ENCODE data around the gene HCRT. TPM values are rescaled to one million over a fixed set of nuclear protein-coding genes. Genes with fewer than 3 reads are reported as not detected.
"Not testable (repeated sequence)": the region's sequence is repeated elsewhere in the genome, so short reads cannot be mapped to it uniquely, and the experiment has no call there.

The HCRT gene
- total RNA-seq, 2 experiments from 2014 or later: not detected

DNA sequence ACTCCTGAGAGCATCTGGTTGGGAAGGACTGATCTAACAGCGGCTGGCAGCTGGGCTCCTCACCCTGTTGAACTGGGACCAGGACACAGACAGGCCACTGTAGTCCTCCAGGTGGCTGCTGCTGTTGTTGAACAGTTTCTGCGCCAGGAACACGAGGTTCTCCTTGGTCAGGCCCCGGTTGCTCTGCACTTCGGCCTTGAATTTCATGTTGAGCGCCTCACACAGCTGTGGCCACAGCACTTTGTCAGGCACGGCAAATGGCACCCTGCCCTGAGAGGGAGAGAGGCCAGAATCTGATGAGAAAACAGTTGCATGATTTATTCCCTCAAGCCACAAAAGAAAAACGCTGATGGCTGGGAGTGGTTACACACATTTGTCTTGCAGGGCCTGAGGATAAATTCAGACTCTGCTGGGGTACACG, 26.7 kb upstream of the HCRT start:
- H3K36me3 Mint-ChIP-seq (ENCODE audit: low read depth): peaks cover 40% of the 10 kb centered on the region
- CTCF ChIA-PET: interaction anchor here (0.7 to 1.0 kb wide), 3 partner anchors 11 to 58 kb away, joined by 3 to 7 read pairs (median 4); no protein-coding TSS in a partner anchor
- H3K9me3 Mint-ChIP-seq; H3K27me3 Mint-ChIP-seq (ENCODE audit: low read depth); intact Hi-C loops (cut with micrococcal nuclease); DNase-seq; H3K27ac Mint-ChIP-seq; H3K4me1 Mint-ChIP-seq (ENCODE audit: low read depth); H3K4me3 Mint-ChIP-seq: not testable (repeated sequence)

DNA sequence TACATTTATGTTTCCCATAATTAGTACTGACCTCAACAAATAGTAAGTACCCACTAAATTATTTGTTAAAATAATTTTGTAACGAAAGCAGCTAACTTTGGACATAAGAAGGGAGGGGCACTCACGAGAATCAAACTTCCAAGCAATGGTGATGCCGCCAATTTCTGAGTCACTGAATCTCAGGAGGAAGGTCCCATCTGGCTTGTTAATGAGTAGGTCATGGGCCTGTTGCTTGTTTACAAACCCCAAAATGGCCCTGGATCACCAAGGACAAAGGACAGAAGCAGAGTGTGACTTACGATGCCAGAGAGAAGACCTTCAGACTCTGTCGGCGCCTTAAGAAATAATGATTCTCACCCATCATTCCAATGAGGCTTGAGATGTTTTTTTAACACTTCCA, 24.8 kb upstream of the HCRT start:
- H3K27ac Mint-ChIP-seq: no peak overlapping the region
- no peaks in the 10 kb centered on the region for H3K27me3 Mint-ChIP-seq (ENCODE audit: low read depth)
- intact Hi-C loops (cut with micrococcal nuclease): no loop called here
- CTCF ChIA-PET: no interaction called here
- no peaks in the 10 kb centered on the region for H3K4me1 Mint-ChIP-seq (ENCODE audit: low read depth)
- no peaks in the 10 kb centered on the region for H3K9me3 Mint-ChIP-seq
- H3K4me3 Mint-ChIP-seq: no peak overlapping the region
- no peak for DNase-seq
- peaks cover 36% of the 10 kb centered on the region for H3K36me3 Mint-ChIP-seq (ENCODE audit: low read depth)

DNA sequence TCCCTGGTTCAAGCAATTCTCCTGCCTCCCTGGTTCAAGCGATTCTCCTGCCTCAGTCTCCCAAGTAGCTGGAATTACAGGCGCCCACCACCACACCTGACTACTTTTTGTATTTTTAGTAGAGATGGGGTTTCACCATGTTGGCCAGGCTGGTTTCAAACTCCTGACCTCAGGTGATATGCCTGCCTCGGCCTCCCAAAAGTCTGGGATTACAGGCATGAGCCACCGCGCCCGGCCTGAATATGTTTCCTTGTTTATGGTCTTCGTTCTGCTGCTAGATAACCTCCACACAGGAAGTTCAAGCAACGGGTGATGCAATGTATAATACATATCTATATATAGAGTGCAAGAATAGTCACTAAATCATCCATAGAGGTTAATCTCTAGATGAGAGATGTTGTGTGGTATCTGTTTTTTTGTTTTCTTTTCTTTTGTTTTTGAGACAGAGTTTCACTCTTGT, 20.9 kb upstream of the HCRT start:
- H3K9me3 Mint-ChIP-seq; H3K27me3 Mint-ChIP-seq (ENCODE audit: low read depth); intact Hi-C loops (cut with micrococcal nuclease); H3K4me3 Mint-ChIP-seq; CTCF ChIA-PET; DNase-seq; H3K4me1 Mint-ChIP-seq (ENCODE audit: low read depth): not testable (repeated sequence)
- Mint-ChIP-seq H3K36me3 (ENCODE audit: low read depth) (peaks cover 42% of the 10 kb centered on the region), H3K27ac (peak overlapping the region; percentile 41)

DNA sequence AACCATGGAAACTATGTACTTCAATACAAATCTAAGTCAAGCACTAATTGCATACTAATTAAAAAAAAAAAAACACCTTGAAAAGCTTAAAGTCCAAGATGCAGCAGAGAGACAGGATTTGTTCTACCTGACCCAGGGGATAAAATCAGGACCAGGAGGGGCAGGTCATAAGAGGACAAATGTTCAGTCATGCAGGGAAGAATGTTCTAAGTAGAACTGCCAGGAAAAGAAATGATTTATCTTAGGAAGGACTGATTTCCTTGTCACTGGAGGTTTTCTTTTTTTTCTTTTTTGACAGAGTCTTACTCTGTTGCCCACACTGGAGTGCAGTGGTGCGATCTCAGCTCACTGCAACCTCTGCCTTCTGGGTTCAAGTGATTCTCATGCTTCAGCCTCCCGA, 18.1 kb upstream of the HCRT start:
- CTCF ChIA-PET: no interaction called here

DNA sequence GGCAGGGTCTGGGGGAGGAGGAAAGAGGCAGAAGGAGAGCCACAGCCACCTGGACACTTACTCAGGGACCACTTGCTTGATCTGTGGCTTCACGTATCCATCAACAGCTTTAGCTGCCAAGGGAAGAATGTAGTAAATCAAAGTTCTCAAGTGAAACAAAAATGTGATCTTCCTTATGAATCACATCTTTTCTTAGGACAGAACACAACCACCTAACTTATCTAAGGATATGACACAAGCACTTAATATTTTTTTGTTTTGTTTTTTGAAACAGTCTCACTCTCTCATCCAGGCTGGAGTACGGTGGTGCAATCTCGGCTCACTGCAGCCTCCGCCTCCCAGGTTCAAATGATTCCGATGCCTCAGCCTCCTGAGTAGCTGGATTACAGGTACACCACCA, 17.4 kb upstream of the HCRT start:
- H3K4me1 Mint-ChIP-seq (ENCODE audit: low read depth): peaks cover 2% of the 10 kb centered on the region
- DNase-seq: no peak
- intact Hi-C loops (cut with micrococcal nuclease): no loop called here
- CTCF ChIA-PET: interaction anchor here (0.9 kb wide), 1 partner anchor 47 kb away, joined by 3 read pairs; no protein-coding TSS in a partner anchor
- peak overlapping the region; percentile 61 for H3K27ac Mint-ChIP-seq
- no peaks in the 10 kb centered on the region for H3K27me3 Mint-ChIP-seq (ENCODE audit: low read depth)
- no peaks in the 10 kb centered on the region for H3K9me3 Mint-ChIP-seq
- no peak overlapping the region for H3K4me3 Mint-ChIP-seq
- H3K36me3 Mint-ChIP-seq (ENCODE audit: low read depth): peaks cover 29% of the 10 kb centered on the region

More for the DNA sequence above, 18.1 kb upstream of the HCRT start:
- Mint-ChIP-seq H3K27me3 (ENCODE audit: low read depth) (no peaks in the 10 kb centered on the region), H3K27ac (peak overlapping the region; percentile 9), H3K4me1 (ENCODE audit: low read depth) (peaks cover 2% of the 10 kb centered on the region), H3K4me3 (no peak overlapping the region), H3K9me3 (no peaks in the 10 kb centered on the region), H3K36me3 (ENCODE audit: low read depth) (peaks cover 29% of the 10 kb centered on the region)
- DNase-seq: no peak
- intact Hi-C loops (cut with micrococcal nuclease): no loop called here

DNA sequence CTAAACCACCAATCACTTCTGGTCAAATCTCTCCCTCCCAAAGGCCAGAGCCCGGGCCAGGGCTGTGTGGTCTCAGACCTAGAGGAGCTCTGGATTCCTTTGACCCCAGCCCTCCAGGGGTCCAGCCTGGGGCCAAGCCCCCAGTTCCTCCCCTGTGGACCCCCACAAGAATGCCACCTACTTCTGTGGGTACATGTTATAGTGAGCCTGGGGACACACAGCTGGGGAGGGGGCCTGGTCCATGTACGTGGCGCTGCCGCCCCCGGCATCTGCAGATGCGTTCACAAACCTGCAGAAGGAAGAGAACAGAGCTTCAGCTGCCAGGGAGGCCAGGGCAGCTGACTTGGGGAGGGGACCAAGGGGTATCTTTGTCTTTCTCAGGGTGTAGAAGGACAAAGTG, 16.9 kb upstream of the HCRT start:
- no peak for DNase-seq
- Mint-ChIP-seq H3K4me3 (no peak overlapping the region), H3K9me3 (no peaks in the 10 kb centered on the region), H3K36me3 (ENCODE audit: low read depth) (peaks cover 26% of the 10 kb centered on the region), H3K27me3 (ENCODE audit: low read depth) (no peaks in the 10 kb centered on the region), H3K27ac (no peak overlapping the region), H3K4me1 (ENCODE audit: low read depth) (peaks cover 2% of the 10 kb centered on the region)
- intact Hi-C loops (cut with micrococcal nuclease): no loop called here
- CTCF ChIA-PET: interaction anchor here (0.9 kb wide), 1 partner anchor 48 kb away, joined by 3 read pairs; no protein-coding TSS in a partner anchor

DNA sequence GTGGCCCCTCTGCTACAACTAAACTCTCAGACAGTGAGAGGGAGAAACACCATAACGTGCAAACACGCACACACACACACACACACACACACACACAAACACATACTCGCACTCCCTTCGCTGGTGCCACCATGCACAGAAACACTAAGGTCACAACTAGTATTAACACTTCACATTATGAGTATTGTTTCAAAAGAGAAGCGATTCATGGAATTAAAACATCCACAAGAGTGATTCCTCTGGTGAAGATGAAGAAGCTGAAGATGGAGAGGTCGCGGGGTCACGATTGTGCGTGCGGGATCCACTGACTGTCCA, 16.2 kb upstream of the HCRT start:
- Mint-ChIP-seq H3K27me3 (ENCODE audit: low read depth) (no peaks in the 10 kb centered on the region), H3K4me3 (no peak overlapping the region), H3K36me3 (ENCODE audit: low read depth) (peaks cover 23% of the 10 kb centered on the region), H3K9me3 (no peaks in the 10 kb centered on the region), H3K4me1 (ENCODE audit: low read depth) (peaks cover 2% of the 10 kb centered on the region), H3K27ac (no peak overlapping the region)
- intact Hi-C loops (cut with micrococcal nuclease): no loop called here
- CTCF ChIA-PET: interaction anchor here (0.6 kb wide), 1 partner anchor 50 kb away, joined by 3 read pairs; no protein-coding TSS in a partner anchor
- no peak for DNase-seq

DNA sequence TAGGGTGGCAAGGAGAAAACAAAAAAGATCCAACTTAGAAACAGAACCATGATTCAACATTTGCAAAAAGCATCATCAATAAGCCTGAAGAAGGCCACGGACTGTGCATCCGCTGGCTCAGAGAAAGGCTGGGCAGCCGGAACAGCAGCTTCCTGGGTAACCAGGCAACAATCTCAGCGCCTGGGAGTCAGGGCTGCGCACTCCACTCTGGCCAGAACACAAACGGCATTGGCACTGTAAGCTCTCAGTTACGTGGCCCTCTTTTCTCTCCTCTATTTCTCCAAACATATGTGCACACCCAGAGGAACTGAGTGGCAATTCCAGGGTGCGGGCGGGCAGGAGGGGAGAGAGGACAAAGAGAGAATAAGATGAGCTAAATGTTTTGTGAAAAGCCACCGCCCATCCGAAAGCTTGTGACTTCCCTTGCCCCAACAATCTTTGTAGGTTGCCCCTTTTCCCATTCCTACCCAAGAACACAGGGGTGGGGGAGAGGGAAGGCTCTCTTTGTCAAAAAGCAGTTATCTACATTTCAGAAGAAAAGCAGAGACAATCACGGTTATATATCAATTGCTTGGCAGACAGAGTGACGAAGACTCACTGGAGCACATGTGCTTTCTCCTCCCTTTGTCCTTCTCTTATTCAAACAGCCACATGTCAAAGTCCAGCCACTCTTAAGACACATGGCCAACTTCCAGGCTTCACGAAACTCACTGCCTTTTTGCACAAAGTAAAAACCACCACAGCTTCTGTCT, 15.6 kb upstream of the HCRT start:
- Mint-ChIP-seq H3K27ac (peak overlapping the region; percentile 25), H3K4me1 (ENCODE audit: low read depth) (peaks cover 2% of the 10 kb centered on the region), H3K4me3 (no peak overlapping the region), H3K9me3 (no peaks in the 10 kb centered on the region), H3K36me3 (ENCODE audit: low read depth) (peaks cover 23% of the 10 kb centered on the region), H3K27me3 (ENCODE audit: low read depth) (no peaks in the 10 kb centered on the region)
- no peak for DNase-seq
- intact Hi-C loops (cut with micrococcal nuclease): no loop called here
- CTCF ChIA-PET: interaction anchor here (0.6 to 0.9 kb wide), 2 partner anchors 19 to 49 kb away, joined by 3 read pairs; partner anchors contain the start of gene KCNH4

DNA sequence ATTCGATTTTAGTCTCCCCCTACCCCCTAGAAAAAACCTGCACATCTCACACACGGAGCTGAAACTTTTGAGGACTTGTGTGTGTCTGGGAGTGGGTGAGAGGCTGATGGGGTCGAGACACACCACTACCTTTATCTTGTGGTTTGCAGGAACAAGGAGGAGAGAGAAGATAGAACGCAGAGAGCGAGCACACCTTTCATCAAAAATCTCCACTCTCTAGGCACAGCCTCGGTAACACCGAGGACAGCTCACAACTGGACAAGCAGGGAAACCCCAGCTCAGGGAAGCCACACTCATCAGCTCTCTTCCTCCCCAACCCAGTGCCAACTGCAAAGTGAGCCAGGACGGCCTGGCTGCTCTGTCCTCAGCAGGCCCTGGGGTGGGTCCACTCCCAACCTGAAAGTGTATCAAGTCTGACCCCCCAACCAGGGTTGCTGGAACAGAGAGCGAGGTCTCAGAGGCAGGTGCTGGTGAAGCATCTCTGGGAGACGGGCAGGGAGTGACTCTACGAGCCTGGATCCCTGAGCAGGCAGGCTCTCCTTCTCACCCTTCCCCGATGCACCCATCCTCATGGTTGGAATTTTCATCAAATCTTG, 14.3 kb upstream of the HCRT start:
- peak overlapping the region; percentile 7 for H3K27ac Mint-ChIP-seq
- CTCF ChIA-PET: no interaction called here

DNA sequence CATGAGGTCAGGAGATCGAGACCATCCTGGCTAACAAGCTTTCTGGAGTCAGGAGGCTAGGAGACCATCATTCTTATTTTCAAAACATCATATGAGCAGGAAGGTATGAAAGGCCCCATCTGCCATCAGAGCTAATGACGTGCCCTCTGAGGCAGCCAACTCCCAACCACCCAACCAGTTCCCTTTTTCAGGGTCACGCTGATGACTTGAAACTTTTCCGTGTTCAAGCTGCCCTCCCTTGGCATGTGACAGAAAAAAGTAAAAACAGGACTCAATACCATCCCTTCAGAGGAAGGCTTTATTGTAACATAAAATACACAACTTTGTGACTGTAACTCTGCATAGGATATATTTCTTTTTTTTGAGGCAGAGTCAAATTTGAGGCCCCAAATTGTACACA, 13.6 kb upstream of the HCRT start:
- no peak for DNase-seq
- CTCF ChIA-PET: no interaction called here
- Mint-ChIP-seq H3K36me3 (ENCODE audit: low read depth) (peaks cover 15% of the 10 kb centered on the region), H3K27me3 (ENCODE audit: low read depth) (no peaks in the 10 kb centered on the region), H3K4me3 (no peak overlapping the region), H3K27ac (peak overlapping the region; percentile 39), H3K9me3 (no peaks in the 10 kb centered on the region), H3K4me1 (ENCODE audit: low read depth) (peaks cover 6% of the 10 kb centered on the region)
- intact Hi-C loops (cut with micrococcal nuclease): no loop called here

More for the DNA sequence above, 14.3 kb upstream of the HCRT start:
- DNase-seq: no peak
- Mint-ChIP-seq H3K36me3 (ENCODE audit: low read depth) (peaks cover 18% of the 10 kb centered on the region), H3K4me3 (no peak overlapping the region), H3K4me1 (ENCODE audit: low read depth) (peaks cover 3% of the 10 kb centered on the region), H3K9me3 (no peaks in the 10 kb centered on the region), H3K27me3 (ENCODE audit: low read depth) (no peaks in the 10 kb centered on the region)
- intact Hi-C loops (cut with micrococcal nuclease): no loop called here

DNA sequence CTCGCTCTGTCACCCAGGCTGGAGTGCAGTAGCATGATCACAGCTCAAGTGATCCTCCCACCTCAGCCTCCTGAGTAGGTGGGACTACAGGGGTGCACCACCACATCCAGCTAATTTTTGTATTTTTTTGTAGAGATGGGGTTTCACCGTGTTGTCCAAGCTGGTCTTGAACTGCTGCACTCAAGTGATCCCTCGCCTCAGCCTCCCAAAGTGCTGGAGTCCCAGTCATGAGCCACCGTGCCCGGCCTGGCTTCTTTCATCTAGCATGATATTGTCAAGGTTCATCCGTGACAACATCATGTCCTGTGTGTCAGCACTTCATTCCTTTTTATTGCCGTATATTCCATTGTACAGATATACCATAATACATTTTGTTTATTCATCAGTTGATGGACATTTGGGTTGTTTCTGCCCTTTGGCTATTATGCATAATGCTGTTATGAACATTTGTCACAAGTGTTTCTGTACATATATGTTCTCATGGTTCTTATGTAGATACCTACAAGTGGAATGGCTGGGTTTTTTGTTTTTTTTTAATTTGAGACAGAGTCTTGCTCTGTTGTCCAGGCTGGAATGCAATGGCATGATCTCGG, 12.4 kb upstream of the HCRT start:
- no peak overlapping the region for H3K27ac Mint-ChIP-seq
- no peaks in the 10 kb centered on the region for H3K9me3 Mint-ChIP-seq
- H3K27me3 Mint-ChIP-seq (ENCODE audit: low read depth): no peaks in the 10 kb centered on the region
- no peak for DNase-seq
- intact Hi-C loops (cut with micrococcal nuclease): no loop called here
- H3K4me3 Mint-ChIP-seq: no peak overlapping the region
- peaks cover 9% of the 10 kb centered on the region for H3K36me3 Mint-ChIP-seq (ENCODE audit: low read depth)
- peaks cover 17% of the 10 kb centered on the region for H3K4me1 Mint-ChIP-seq (ENCODE audit: low read depth)
- CTCF ChIA-PET: interaction anchor here (0.6 kb wide), 1 partner anchor 24 kb away, joined by 3 read pairs; no protein-coding TSS in a partner anchor

DNA sequence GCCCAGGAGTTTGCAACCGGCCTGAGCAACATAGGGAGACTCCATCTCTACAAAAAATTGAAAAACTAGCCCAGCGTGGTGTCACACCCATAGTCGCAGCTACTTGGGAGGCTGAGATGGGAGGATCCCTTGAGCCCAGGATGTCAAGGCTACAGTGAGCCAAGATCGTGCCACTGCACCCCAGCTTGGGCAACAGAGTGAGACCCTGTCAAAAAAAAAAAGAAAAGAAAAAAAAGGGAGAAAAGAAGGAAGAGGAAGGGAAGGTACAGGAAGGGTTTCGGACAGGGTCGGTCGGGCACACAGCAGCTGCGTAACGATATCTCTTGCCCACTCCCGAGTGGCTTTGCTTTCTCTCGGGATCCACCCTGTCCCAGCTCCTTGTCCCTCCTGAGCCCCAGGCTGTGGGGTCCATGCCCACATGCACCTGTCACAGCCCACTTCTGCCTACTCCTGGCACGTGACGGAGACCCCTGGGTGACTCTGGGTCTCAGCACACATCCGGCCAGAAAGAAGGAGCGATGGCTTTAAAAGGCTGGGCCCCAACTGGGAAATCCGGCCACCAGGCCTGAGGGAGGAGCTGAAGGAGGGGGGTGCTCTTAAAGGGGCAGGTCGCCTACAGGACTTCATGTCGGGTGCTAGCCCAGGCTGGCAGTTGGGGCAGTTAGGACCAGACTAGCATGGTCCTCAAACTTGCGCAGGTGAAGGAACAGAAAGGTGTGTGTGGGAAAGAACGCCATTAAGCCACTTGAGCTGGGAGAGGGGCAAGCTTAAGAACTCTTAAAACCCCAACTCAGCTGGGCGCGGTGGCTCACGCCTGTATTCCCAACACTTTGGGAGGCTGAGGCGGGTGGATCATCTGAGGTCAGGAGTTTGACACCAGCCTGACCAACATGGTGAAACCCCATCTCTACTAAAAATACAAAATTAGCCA, 9.0 kb upstream of the HCRT start, which contains the start of gene GHDC:
Gene GHDC (minus strand): TSS at position 526 of the 931 bp plus-strand sequence. CDS start 913 bp downstream, outside the sequence.
- intact Hi-C loops (cut with micrococcal nuclease): no loop called here
- no peaks in the 10 kb centered on the region for H3K27me3 Mint-ChIP-seq (ENCODE audit: low read depth)
- H3K9me3 Mint-ChIP-seq: no peaks in the 10 kb centered on the region
- peak; percentile 87 for DNase-seq
- peaks cover 16% of the 10 kb centered on the region for H3K4me1 Mint-ChIP-seq (ENCODE audit: low read depth)
- peaks cover 2% of the 10 kb centered on the region for H3K36me3 Mint-ChIP-seq (ENCODE audit: low read depth)
- H3K27ac Mint-ChIP-seq: peak within 1 kb of the TSS; percentile 83
- CTCF ChIA-PET: interaction anchor here (0.5 to 1.7 kb wide), 12 partner anchors 10 to 306 kb away, joined by 3 to 9 read pairs (median 4); no protein-coding TSS in a partner anchor
- peak within 1 kb of the TSS; percentile 93 for H3K4me3 Mint-ChIP-seq
